Measurements from ENCODE around the gene NQO2.

NQO2 gene

DNA sequence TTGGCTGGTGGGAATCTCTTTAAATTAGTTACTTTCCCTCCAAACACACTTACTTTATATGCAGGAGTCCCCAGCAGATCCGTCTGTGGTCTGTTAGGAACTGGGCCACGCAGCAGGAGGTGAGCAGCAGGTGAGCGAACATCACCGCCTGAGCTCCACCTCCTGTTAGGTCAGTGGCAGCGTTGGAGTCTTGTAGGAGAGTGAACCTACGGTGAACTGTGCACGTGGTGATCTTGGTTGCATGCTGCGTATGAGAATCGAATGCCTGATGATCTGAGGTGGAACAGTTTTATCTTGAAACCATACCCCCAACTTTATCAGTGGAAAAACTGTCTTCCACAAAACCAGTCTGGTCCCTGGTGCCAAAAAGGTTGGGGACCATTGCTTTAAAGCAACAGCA lies 33.3 kb upstream of the NQO2 start:
- Histone ChIP-seq H3K14ac (ENCODE audit: low read length in 2 of 2) (peak overlapping the region in 1 of 2 experiments; percentile 75), H4K8ac (ENCODE audit: low read length) (no peak overlapping the region), H3K18ac (ENCODE audit: low read depth in 1 of 2, low read length in 2 of 2) (peak overlapping the region in 1 of 2 experiments; percentile 57), H2BK15ac (ENCODE audit: low read depth, poor library complexity, severe bottlenecking) (no peak overlapping the region), H3K9me3 (ENCODE audit: control insufficient read depth, low read length) (no peaks in the 10 kb centered on the region), H2BK12ac (ENCODE audit: low read length in 2 of 2) (peak overlapping the region in 1 of 2 experiments; percentile 94), H3K27ac (ENCODE audit: low read length, poor library complexity, severe bottlenecking) (no peak overlapping the region), H2BK5ac (ENCODE audit: low read depth, low read length, poor library complexity, severe bottlenecking) (no peak overlapping the region), H2BK120ac (ENCODE audit: low read depth, low read length) (no peak overlapping the region), H3K4me1 (ENCODE audit: control insufficient read depth, insufficient read depth, low read depth, low read length) (peaks cover 9% of the 10 kb centered on the region), H3K23ac (ENCODE audit: low read length in 2 of 2) (no peak overlapping the region), H3K4ac (ENCODE audit: low read depth in 1 of 2, low read length in 2 of 2) (peak overlapping the region in 1 of 2 experiments; percentile 56), H3K79me1 (replicated peaks; ENCODE audit: low read length, poor library complexity, severe bottlenecking) (peaks cover 27% of the 10 kb centered on the region), H3K27me3 (ENCODE audit: control insufficient read depth in 1 of 2, insufficient read depth in 1 of 2, low read length in 2 of 2) (no peaks in the 10 kb centered on the region), H3K4me3 (ENCODE audit: insufficient read depth in 1 of 2, low read depth in 1 of 2, low read length in 2 of 2) (no peak overlapping the region), H4K91ac (ENCODE audit: low read length) (no peak overlapping the region), H3K9ac (ENCODE audit: low read length) (no peak overlapping the region), H3K36me3 (ENCODE audit: control insufficient read depth in 1 of 2, insufficient read depth in 2 of 2, low read depth in 1 of 2, low read length in 2 of 2) (peaks cover 2 to 7% of the 10 kb centered on the region in 2 experiments), H3K4me2 (ENCODE audit: low read length, poor library complexity, severe bottlenecking) (no peak overlapping the region), H2AFZ (ENCODE audit: low read depth, low read length) (no peak overlapping the region), H2AK5ac (ENCODE audit: low read length, severe bottlenecking) (no peak overlapping the region)
- 85% methylated on average over 8 of the region's 9 CpGs for WGBS
- no peak for DNase-seq

DNA sequence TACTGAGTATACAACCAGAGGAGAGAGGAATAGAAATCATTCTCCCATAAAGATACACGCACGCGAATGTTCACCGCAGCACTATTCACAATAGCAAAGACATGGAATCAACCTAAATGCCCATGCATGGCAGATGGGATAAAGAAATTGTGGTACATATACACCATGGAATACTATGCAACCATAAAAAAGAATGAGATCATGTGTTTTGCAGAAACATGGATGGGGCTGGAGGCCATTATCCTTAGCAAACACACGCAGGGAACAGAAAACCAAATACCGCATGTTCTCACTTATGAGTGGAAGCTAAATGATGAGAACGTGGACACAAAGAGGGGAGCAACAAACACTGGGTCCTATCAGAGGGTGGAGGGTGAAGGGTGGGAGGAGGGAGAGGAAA lies 31.8 kb upstream of the NQO2 start:
- H3K4me2 ChIP-seq (ENCODE audit: low read length, poor library complexity, severe bottlenecking) = no peak overlapping the region
- H2BK120ac ChIP-seq (ENCODE audit: low read depth, low read length) = no peak overlapping the region
- no peaks in the 10 kb centered on the region for H3K27me3 ChIP-seq (ENCODE audit: control insufficient read depth in 1 of 2, insufficient read depth in 1 of 2, low read length in 2 of 2)
- peak overlapping the region in 1 of 2 experiments; percentile 21 for H2BK12ac ChIP-seq (ENCODE audit: low read length in 2 of 2)
- 97% methylated on average over 3 of the region's 7 CpGs for WGBS
- H3K27ac ChIP-seq (ENCODE audit: low read length, poor library complexity, severe bottlenecking) = no peak overlapping the region
- H3K4me1 ChIP-seq (ENCODE audit: control insufficient read depth, insufficient read depth, low read depth, low read length) = peaks cover 9% of the 10 kb centered on the region
- H3K23ac ChIP-seq (ENCODE audit: low read length in 2 of 2) = no peak overlapping the region
- H4K91ac ChIP-seq (ENCODE audit: low read length) = no peak overlapping the region
- H3K18ac ChIP-seq (ENCODE audit: low read depth in 1 of 2, low read length in 2 of 2) = no peak overlapping the region
- H3K79me1 ChIP-seq (replicated peaks; ENCODE audit: low read length, poor library complexity, severe bottlenecking) = peaks cover 20% of the 10 kb centered on the region
- peaks cover 2 to 7% of the 10 kb centered on the region in 2 experiments for H3K36me3 ChIP-seq (ENCODE audit: control insufficient read depth in 1 of 2, insufficient read depth in 2 of 2, low read depth in 1 of 2, low read length in 2 of 2)
- H3K4me3 ChIP-seq (ENCODE audit: insufficient read depth in 1 of 2, low read depth in 1 of 2, low read length in 2 of 2) = no peak overlapping the region
- DNase-seq = no peak
- no peak overlapping the region for H2AK5ac ChIP-seq (ENCODE audit: low read length, severe bottlenecking)
- no peak overlapping the region for H3K9ac ChIP-seq (ENCODE audit: low read length)
- no peak overlapping the region for H3K14ac ChIP-seq (ENCODE audit: low read length in 2 of 2)
- no peak overlapping the region for H3K4ac ChIP-seq (ENCODE audit: low read depth in 1 of 2, low read length in 2 of 2)
- no peak overlapping the region for H2BK5ac ChIP-seq (ENCODE audit: low read depth, low read length, poor library complexity, severe bottlenecking)
- no peak overlapping the region for H4K8ac ChIP-seq (ENCODE audit: low read length)
- H2AFZ ChIP-seq (ENCODE audit: low read depth, low read length) = no peak overlapping the region
- H2BK15ac ChIP-seq (ENCODE audit: low read depth, poor library complexity, severe bottlenecking) = no peak overlapping the region
- no peaks in the 10 kb centered on the region for H3K9me3 ChIP-seq (ENCODE audit: control insufficient read depth, low read length)

DNA sequence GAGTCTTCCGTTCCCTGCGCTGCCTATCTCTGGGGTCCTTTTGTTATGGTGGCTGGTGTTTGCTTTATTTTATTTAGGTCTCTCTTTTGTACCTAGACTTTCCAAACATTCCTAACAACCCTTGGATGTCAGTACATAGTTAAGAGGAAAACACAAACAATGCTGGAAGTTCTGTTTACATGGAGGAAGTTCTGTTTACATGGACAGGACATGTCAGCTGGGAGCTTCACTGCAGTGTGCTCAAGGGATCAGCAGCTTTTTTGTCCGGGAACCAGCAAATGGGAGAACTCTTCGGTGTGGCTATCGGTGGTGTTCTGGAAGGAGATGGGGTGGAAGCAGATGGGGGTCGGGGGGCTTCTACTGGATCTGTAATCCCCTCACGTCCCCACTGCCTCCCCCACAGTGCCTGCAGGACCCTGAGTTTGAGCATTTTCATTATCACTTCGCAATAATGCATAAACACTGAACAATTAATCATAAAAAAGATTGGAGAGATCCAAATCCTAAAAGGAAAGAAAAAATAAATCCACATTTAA lies 31.0 kb upstream of the NQO2 start:
- no peak overlapping the region for H4K8ac ChIP-seq (ENCODE audit: low read length)
- no peak overlapping the region for H2BK15ac ChIP-seq (ENCODE audit: low read depth, poor library complexity, severe bottlenecking)
- peak overlapping the region in 1 of 2 experiments; percentile 66 for H3K18ac ChIP-seq (ENCODE audit: low read depth in 1 of 2, low read length in 2 of 2)
- H3K23ac ChIP-seq (ENCODE audit: low read length in 2 of 2) = no peak overlapping the region
- H3K14ac ChIP-seq (ENCODE audit: low read length in 2 of 2) = no peak overlapping the region
- no peak overlapping the region for H3K4me2 ChIP-seq (ENCODE audit: low read length, poor library complexity, severe bottlenecking)
- no peak overlapping the region for H2BK12ac ChIP-seq (ENCODE audit: low read length in 2 of 2)
- H3K9ac ChIP-seq (ENCODE audit: low read length) = peak overlapping the region; percentile 67
- peaks cover 15% of the 10 kb centered on the region for H3K79me1 ChIP-seq (replicated peaks; ENCODE audit: low read length, poor library complexity, severe bottlenecking)
- no peak overlapping the region for H4K91ac ChIP-seq (ENCODE audit: low read length)
- H3K9me3 ChIP-seq (ENCODE audit: control insufficient read depth, low read length) = no peaks in the 10 kb centered on the region
- H2AK5ac ChIP-seq (ENCODE audit: low read length, severe bottlenecking) = no peak overlapping the region
- H3K4me1 ChIP-seq (ENCODE audit: control insufficient read depth, insufficient read depth, low read depth, low read length) = peaks cover 9% of the 10 kb centered on the region
- WGBS = 0% methylated on average over 1 of the region's 8 CpGs
- DNase-seq = peak; percentile 71
- H2AFZ ChIP-seq (ENCODE audit: low read depth, low read length) = no peak overlapping the region
- no peak overlapping the region for H2BK5ac ChIP-seq (ENCODE audit: low read depth, low read length, poor library complexity, severe bottlenecking)
- peaks cover 2 to 7% of the 10 kb centered on the region in 2 experiments for H3K36me3 ChIP-seq (ENCODE audit: control insufficient read depth in 1 of 2, insufficient read depth in 2 of 2, low read depth in 1 of 2, low read length in 2 of 2)
- no peak overlapping the region for H2BK120ac ChIP-seq (ENCODE audit: low read depth, low read length)
- H3K4me3 ChIP-seq (ENCODE audit: insufficient read depth in 1 of 2, low read depth in 1 of 2, low read length in 2 of 2) = peak overlapping the region in 1 of 2 experiments; percentile 50
- H3K27me3 ChIP-seq (ENCODE audit: control insufficient read depth in 1 of 2, insufficient read depth in 1 of 2, low read length in 2 of 2) = no peaks in the 10 kb centered on the region
- no peak overlapping the region for H3K4ac ChIP-seq (ENCODE audit: low read depth in 1 of 2, low read length in 2 of 2)
- no peak overlapping the region for H3K27ac ChIP-seq (ENCODE audit: low read length, poor library complexity, severe bottlenecking)

DNA sequence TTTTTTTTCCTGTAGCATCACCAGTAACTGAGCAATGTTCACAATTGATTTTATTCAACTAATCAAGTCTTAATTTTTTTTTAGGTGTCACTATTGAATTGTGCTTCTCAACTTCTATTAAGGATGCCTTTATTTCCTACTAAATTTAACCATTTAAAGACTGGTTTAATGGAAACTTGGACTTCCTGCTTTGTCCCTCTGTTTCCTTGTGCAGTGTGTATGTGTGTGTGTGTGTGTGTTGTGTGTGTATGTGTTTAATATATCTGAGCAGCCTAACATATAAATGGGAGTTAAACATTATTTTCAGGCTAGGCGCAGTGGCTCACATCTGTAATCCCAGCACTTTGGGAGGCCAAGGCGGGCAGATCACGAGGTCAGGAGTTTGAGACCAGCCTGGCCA lies 30.1 kb upstream of the NQO2 start:
- H2BK5ac ChIP-seq (ENCODE audit: low read depth, low read length, poor library complexity, severe bottlenecking) = no peak overlapping the region
- 94% methylated on average over 3 of the region's 3 CpGs for WGBS
- H3K4me3 ChIP-seq (ENCODE audit: insufficient read depth in 1 of 2, low read depth in 1 of 2, low read length in 2 of 2) = peak overlapping the region in 1 of 2 experiments; percentile 85

More for the DNA sequence above, 30.1 kb upstream of the NQO2 start:
- Histone ChIP-seq H3K9me3 (ENCODE audit: control insufficient read depth, low read length) (no peaks in the 10 kb centered on the region), H3K79me1 (replicated peaks; ENCODE audit: low read length, poor library complexity, severe bottlenecking) (peaks cover 12% of the 10 kb centered on the region), H2AFZ (ENCODE audit: low read depth, low read length) (no peak overlapping the region), H3K27ac (ENCODE audit: low read length, poor library complexity, severe bottlenecking) (no peak overlapping the region), H2BK15ac (ENCODE audit: low read depth, poor library complexity, severe bottlenecking) (no peak overlapping the region), H4K91ac (ENCODE audit: low read length) (no peak overlapping the region), H2BK120ac (ENCODE audit: low read depth, low read length) (no peak overlapping the region), H3K4me2 (ENCODE audit: low read length, poor library complexity, severe bottlenecking) (no peak overlapping the region), H3K4ac (ENCODE audit: low read depth in 1 of 2, low read length in 2 of 2) (no peak overlapping the region), H2BK12ac (ENCODE audit: low read length in 2 of 2) (no peak overlapping the region), H3K9ac (ENCODE audit: low read length) (peak overlapping the region; percentile 93), H3K4me1 (ENCODE audit: control insufficient read depth, insufficient read depth, low read depth, low read length) (peaks cover 9% of the 10 kb centered on the region), H2AK5ac (ENCODE audit: low read length, severe bottlenecking) (no peak overlapping the region), H3K18ac (ENCODE audit: low read depth in 1 of 2, low read length in 2 of 2) (no peak overlapping the region), H4K8ac (ENCODE audit: low read length) (no peak overlapping the region), H3K27me3 (ENCODE audit: control insufficient read depth in 1 of 2, insufficient read depth in 1 of 2, low read length in 2 of 2) (no peaks in the 10 kb centered on the region), H3K23ac (ENCODE audit: low read length in 2 of 2) (no peak overlapping the region), H3K14ac (ENCODE audit: low read length in 2 of 2) (no peak overlapping the region), H3K36me3 (ENCODE audit: control insufficient read depth in 1 of 2, insufficient read depth in 2 of 2, low read depth in 1 of 2, low read length in 2 of 2) (peaks cover 2 to 7% of the 10 kb centered on the region in 2 experiments)
- peak; percentile 30 for DNase-seq
